GM18508 (cell line): ENCODE results near the gene JADE1.

Experiments used
- ATAC-seq: cut with Tn5 transposase; IDR thresholded peaks from one replicate; pipeline ENCODE4 v1.9.1; 2021; ENCODE audit warnings: moderate number of reproducible peaks; ENCODE audit not compliant: insufficient read depth, unreplicated experiment

JADE1 gene

GRCh38 chr4:128803783-128804182, 5.7 kb upstream of the JADE1 start:
- no peak for ATAC-seq

- no peak for ATAC-seq
Measured at GRCh38 chr4:128810331-128810870, 901 bp downstream of the JADE1 start.

- ATAC-seq: peak; percentile 26
Measured at GRCh38 chr4:128810871-128811570, 1.5 kb downstream of the JADE1 start.

- peak; percentile 21 for ATAC-seq
Measured at GRCh38 chr4:128811571-128812441, 2.3 kb downstream of the JADE1 start.

- ATAC-seq: peak; percentile 6
Measured at GRCh38 chr4:128812442-128813235, 3.1 kb downstream of the JADE1 start.

- no peak for ATAC-seq
Measured at GRCh38 chr4:128813965-128814364, 4.5 kb downstream of the JADE1 start.

- ATAC-seq: no peak
Measured at GRCh38 chr4:128818442-128818841, 8.9 kb downstream of the JADE1 start.

- no peak for ATAC-seq
Measured at GRCh38 chr4:128819082-128819742, 9.7 kb downstream of the JADE1 start.

GRCh38 chr4:128820671-128821070, 11.2 kb downstream of the JADE1 start:
- no peak for ATAC-seq

GRCh38 chr4:128821151-128821550, 11.7 kb downstream of the JADE1 start:
- no peak for ATAC-seq

- ATAC-seq: no peak
Measured at GRCh38 chr4:128823025-128823661, 13.6 kb downstream of the JADE1 start.

GRCh38 chr4:128825226-128825625, 15.7 kb downstream of the JADE1 start:
- ATAC-seq: no peak

- no peak for ATAC-seq
Measured at GRCh38 chr4:128827296-128827695, 17.8 kb downstream of the JADE1 start.

- no peak for ATAC-seq
Measured at GRCh38 chr4:128830906-128831503, 21.5 kb downstream of the JADE1 start.

- ATAC-seq: peak; percentile 72
Measured at GRCh38 chr4:128831531-128832242, 22.2 kb downstream of the JADE1 start.

GRCh38 chr4:128832243-128832625, 22.7 kb downstream of the JADE1 start:
- peak; percentile 0 for ATAC-seq

GRCh38 chr4:128835498-128836222, 26.2 kb downstream of the JADE1 start:
- no peak for ATAC-seq

- ATAC-seq: no peak
Measured at GRCh38 chr4:128837198-128837597, 27.7 kb downstream of the JADE1 start.
